Measurements from ENCODE around the gene MAMLD1. TPM values are rescaled to one million over a fixed set of nuclear protein-coding genes. Genes with fewer than 3 reads are reported as not detected.

Gene MAMLD1
- total and polyA plus RNA-seq, 2 of the 8 experiments (the other 6 are each of a cell fraction or from before 2014, with no cell fraction given) = 0.09 to 0.26 TPM

DNA sequence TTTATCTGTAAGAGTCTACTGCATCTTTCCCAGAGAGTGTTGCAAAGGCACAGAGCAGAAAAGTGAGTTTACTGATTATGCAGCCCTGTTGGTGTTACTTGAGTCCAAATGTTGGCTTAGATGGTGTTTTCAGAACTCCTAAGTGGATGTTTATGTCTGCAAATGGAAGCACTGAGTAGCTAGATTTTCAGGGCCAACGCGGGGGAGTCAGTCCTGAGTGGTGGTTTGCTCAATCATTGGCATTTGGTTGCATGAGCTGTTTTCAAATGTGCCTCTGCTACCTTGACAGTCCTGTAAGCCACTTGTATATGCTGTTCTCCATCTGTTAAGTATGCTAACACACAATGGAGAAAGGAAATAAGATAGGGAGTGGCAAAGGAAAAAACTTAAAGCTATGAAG, 45.4 kb downstream of the MAMLD1 start:
- Histone ChIP-seq H2BK12ac (ENCODE audit: low read depth, low read length) (no peak overlapping the region), H4K91ac (replicated peaks; ENCODE audit: insufficient read length, low read length) (no peak overlapping the region), H3K79me2 (ENCODE audit: control insufficient read depth in 1 of 2, insufficient read depth in 2 of 2, low read length in 2 of 2) (no peaks in the 10 kb centered on the region), H3K23me2 (ENCODE audit: low read depth, low read length) (no peaks in the 10 kb centered on the region), H3K4ac (replicated peaks; ENCODE audit: insufficient read length, low read depth, low read length) (no peak overlapping the region), H2BK5ac (ENCODE audit: low read depth, low read length) (no peak overlapping the region), H4K8ac (ENCODE audit: extremely low read depth, insufficient read depth, low read length) (no peak overlapping the region), H3K4me2 (ENCODE audit: insufficient read depth in 1 of 2, low read depth in 2 of 2, low read length in 2 of 2) (no peak overlapping the region), H2AK5ac (ENCODE audit: low read depth, low read length) (no peak overlapping the region), H2BK120ac (replicated peaks; ENCODE audit: low read depth, low read length) (no peak overlapping the region), H3K79me1 (ENCODE audit: low read depth, low read length) (no peaks in the 10 kb centered on the region), H3K18ac (ENCODE audit: extremely low read depth, low read length) (no peak overlapping the region), H4K5ac (ENCODE audit: insufficient read length, low read depth, low read length) (no peak overlapping the region), H3K4me3 (ENCODE audit: extremely low read depth in 1 of 4, insufficient read depth in 2 of 4, low read depth in 3 of 4, low read length in 4 of 4) (no peak overlapping the region), H3K27me3 (replicated peaks in 1 of 4; ENCODE audit: control insufficient read depth in 3 of 4, extremely low read depth in 1 of 4, insufficient read depth in 3 of 4, low read length in 3 of 4) (no peaks in the 10 kb centered on the region; a peak in 1 of 7 replicates), H3K56ac (replicated peaks; ENCODE audit: insufficient read length, low read depth, low read length) (no peak overlapping the region), H3K9ac (replicated peaks in 1 of 4; ENCODE audit: extremely low read depth in 1 of 4, low read depth in 3 of 4, low read length in 3 of 4) (no peak overlapping the region), H3K14ac (ENCODE audit: insufficient read length) (no peak overlapping the region), H2AFZ (ENCODE audit: low read length) (no peak overlapping the region), H2BK20ac (ENCODE audit: low read length) (no peak overlapping the region), H3K36me3 (ENCODE audit: control insufficient read depth in 2 of 4, insufficient read depth in 4 of 4, low read length in 3 of 4) (no peaks in the 10 kb centered on the region), H3K4me1 (replicated peaks in 1 of 4; ENCODE audit: control insufficient read depth in 3 of 4, insufficient read depth in 4 of 4, low read length in 3 of 4) (peaks cover 0 to 3% (median 0%) of the 10 kb centered on the region in 4 experiments; a peak in 1 of 7 replicates), H3K27ac (ENCODE audit: low read depth, low read length) (no peak overlapping the region), H2BK15ac (ENCODE audit: low read length) (no peak overlapping the region), H4K20me1 (replicated peaks in 1 of 2; ENCODE audit: control insufficient read depth in 1 of 2, insufficient read depth in 2 of 2, low read length in 2 of 2) (no peaks in the 10 kb centered on the region), H3K9me3 (ENCODE audit: insufficient read depth in 2 of 2, low read depth in 1 of 2, low read length in 1 of 2) (no peaks in the 10 kb centered on the region), H3K23ac (ENCODE audit: insufficient read length) (no peak overlapping the region)
- DNase-seq (ENCODE audit: low read depth in 1 of 2, low spot score in 2 of 2) = no peak
- FAIRE-seq = no peak
- ChIA-PET POLR2A (ENCODE audit: partially characterized antibody) (no interaction called here), CTCF (ENCODE audit: partially characterized antibody) (no interaction called here)
- TF ChIP-seq CREB1 (IDR thresholded peaks at IDR 0.05) (no peak), SP1 (IDR thresholded peaks at IDR 0.05; ENCODE audit: low read depth, low read length) (no peak), NRF1 (IDR thresholded peaks at IDR 0.05; ENCODE audit: low read depth, low read length) (no peak), CHD1 (IDR thresholded peaks at IDR 0.05; ENCODE audit: low read depth, low read length) (no peak), CBX8 (IDR thresholded peaks at IDR 0.05; ENCODE audit: borderline replicate concordance, low read depth, low read length) (no peak), SAP30 (IDR thresholded peaks at IDR 0.05; ENCODE audit: insufficient read depth, insufficient replicate concordance, low read length) (no peak)
- 71% methylated on average over 2 of the region's 2 CpGs; no CpG with 5 or more reads in 1 of the 2 experiments for WGBS, 2 experiments (ENCODE audit: extremely low coverage in 1 of 2, insufficient coverage in 1 of 2, insufficient read length in 1 of 2, insufficient replicate concordance in 2 of 2, low coverage in 1 of 2, low lambda C conversion rate in 2 of 2, missing lambda C conversion rate in 1 of 2)
